Stomach smooth muscle (tissue), 2 donors: ENCODE results near the gene MAST2.

Experiments
- H3K27ac ChIP-seq: one replicate; pipeline ENCODE4 v1.7.0; 2013; ENCODE audit warnings: mild to moderate bottlenecking, low read length, inconsistent platforms
- H3K27me3 ChIP-seq, 2 donors: one replicate each; pipeline ENCODE4 v1.7.0; 2013; ENCODE audit warnings: low read length in 2 of 2; ENCODE audit not compliant: insufficient read depth in 2 of 2, control insufficient read depth in 1 of 2
- H3K36me3 ChIP-seq, 2 donors: one replicate each; pipeline ENCODE4 v1.7.0; 2013; ENCODE audit warnings: low read length in 2 of 2; ENCODE audit not compliant: control insufficient read depth in 2 of 2, insufficient read depth in 2 of 2
- H3K4me1 ChIP-seq: one replicate; pipeline ENCODE4 v1.7.0; 2013; ENCODE audit warnings: low read length; ENCODE audit not compliant: control insufficient read depth, insufficient read depth
- H3K4me3 ChIP-seq, 2 donors: one replicate each; pipeline ENCODE4 v1.7.0; 2013; ENCODE audit warnings: low read length in 2 of 2
- H3K9ac ChIP-seq, 2 donors: one replicate each; pipeline ENCODE4 v1.7.0; 2013; ENCODE audit warnings: low read length in 2 of 2, mild to moderate bottlenecking in 1 of 2
- H3K9me3 ChIP-seq, 2 donors: one replicate each; pipeline ENCODE4 v1.7.0; 2013; ENCODE audit warnings: low read length in 2 of 2; ENCODE audit not compliant: control insufficient read depth in 2 of 2
- donor health status: healthy.
- donor health status: Pancreatic carcinoma.

The MAST2 gene

DNA sequence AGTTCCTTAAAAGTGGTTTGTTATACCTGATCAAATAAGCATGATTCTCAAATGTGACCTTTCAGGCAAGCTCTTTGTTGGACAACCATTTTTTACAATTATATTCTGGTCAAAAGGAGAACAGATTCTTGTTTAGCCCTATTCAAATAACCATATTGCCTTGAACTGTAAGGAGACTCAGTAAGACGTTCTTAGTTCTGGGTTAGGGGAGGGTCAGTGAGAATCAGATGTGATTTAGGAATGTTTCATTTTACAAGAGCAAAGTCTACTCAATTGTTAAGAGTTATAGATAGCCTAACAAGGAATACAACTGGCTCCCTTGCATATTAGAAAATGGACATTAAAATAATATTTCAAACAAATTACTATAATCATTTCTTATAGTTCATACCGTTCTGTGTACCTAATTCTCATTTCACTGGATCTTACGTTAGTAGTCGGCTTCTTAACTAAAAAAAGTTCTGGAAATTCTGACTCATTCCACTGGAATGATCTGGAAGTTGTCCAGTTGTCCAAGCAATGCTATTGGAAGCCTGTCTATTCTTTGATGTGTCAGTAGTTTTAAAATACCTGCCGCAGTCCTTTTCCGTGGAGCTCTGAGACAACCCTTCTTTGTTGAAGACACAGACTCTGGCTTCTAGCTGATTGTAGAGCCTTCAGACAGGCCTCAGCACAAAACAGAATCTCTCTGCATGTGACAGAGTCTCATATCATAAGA lies 88.8 kb downstream of the MAST2 start:
- Histone ChIP-seq H3K36me3 (no peaks in the 10 kb centered on the region), H3K27ac (peak overlapping the region; percentile 56), H3K4me1 (no peaks in the 10 kb centered on the region), H3K9me3 (no peaks in the 10 kb centered on the region), H3K27me3 (no peaks in the 10 kb centered on the region), H3K4me3 (peak overlapping the region; percentile 3 to 6), H3K9ac (peak overlapping the region; percentile 38 to 47)

- Histone ChIP-seq H3K27ac (no peak overlapping the region), H3K36me3 (no peaks in the 10 kb centered on the region), H3K4me3 (no peak overlapping the region), H3K9ac (no peak overlapping the region), H3K9me3 (no peaks in the 10 kb centered on the region), H3K4me1 (no peaks in the 10 kb centered on the region), H3K27me3 (no peaks in the 10 kb centered on the region)
Observed at GRCh38 chr1:45894331-45894730, 90.9 kb downstream of the MAST2 start.

GRCh38 chr1:45894921-45895320 lies 91.5 kb downstream of the MAST2 start:
- H3K27me3 ChIP-seq: no peaks in the 10 kb centered on the region
- no peaks in the 10 kb centered on the region for H3K4me1 ChIP-seq
- H3K36me3 ChIP-seq: no peaks in the 10 kb centered on the region
- H3K9ac ChIP-seq: no peak overlapping the region
- H3K9me3 ChIP-seq: no peaks in the 10 kb centered on the region
- no peak overlapping the region for H3K27ac ChIP-seq
- no peak overlapping the region for H3K4me3 ChIP-seq

DNA sequence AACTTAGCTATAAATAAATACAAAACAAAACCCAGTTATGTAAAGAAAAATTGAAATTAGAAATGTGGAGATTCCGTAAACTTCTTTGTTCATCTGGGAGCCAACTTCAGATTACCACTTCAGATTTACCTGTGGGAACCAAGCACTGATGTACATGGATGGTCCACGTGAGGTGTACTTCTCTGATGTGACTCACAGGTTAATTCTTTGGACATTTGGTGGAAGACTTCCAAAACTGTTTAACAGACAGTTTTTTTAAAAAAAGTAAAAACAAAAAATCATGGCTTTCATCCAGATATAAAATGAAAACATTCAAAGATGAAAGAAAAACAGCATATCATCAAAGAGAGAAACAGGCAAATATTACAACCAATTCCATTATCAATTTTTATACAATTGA lies 92.0 kb downstream of the MAST2 start:
- no peaks in the 10 kb centered on the region for H3K27me3 ChIP-seq

GRCh38 chr1:45906883-45907282 lies 103.5 kb downstream of the MAST2 start:
- Histone ChIP-seq H3K9ac (no peak overlapping the region), H3K27ac (no peak overlapping the region), H3K4me1 (no peaks in the 10 kb centered on the region), H3K4me3 (no peak overlapping the region), H3K9me3 (no peaks in the 10 kb centered on the region), H3K27me3 (no peaks in the 10 kb centered on the region), H3K36me3 (no peaks in the 10 kb centered on the region)

More for the DNA sequence above, 92.0 kb downstream of the MAST2 start:
- H3K4me3 ChIP-seq: no peak overlapping the region
- no peaks in the 10 kb centered on the region for H3K9me3 ChIP-seq
- no peak overlapping the region for H3K27ac ChIP-seq
- H3K4me1 ChIP-seq: no peaks in the 10 kb centered on the region
- H3K36me3 ChIP-seq: no peaks in the 10 kb centered on the region
- H3K9ac ChIP-seq: no peak overlapping the region

GRCh38 chr1:45908611-45909140 lies 105.3 kb downstream of the MAST2 start:
- H3K9ac ChIP-seq: peak overlapping the region; percentile 26 to 55

DNA sequence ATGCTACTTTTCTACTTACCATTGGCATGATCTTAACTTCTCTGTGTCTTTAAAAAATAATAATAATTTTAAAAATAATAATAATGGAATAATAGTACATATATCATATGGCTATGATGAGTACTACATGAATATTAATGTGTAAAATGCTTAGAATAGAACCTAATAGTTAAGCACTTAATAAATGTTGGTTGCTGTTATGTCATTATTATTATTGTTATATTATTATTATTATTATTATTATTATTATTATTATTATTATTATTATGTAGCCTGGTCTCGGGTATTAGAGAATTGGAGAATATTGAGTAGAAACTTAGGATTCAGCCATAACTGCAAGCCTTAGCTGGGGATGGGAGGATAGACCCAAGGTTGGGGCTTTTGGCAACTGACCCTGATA lies 108.2 kb downstream of the MAST2 start:
- H3K9me3 ChIP-seq: no peaks in the 10 kb centered on the region
- H3K27me3 ChIP-seq: no peaks in the 10 kb centered on the region
- no peak overlapping the region for H3K4me3 ChIP-seq
- H3K27ac ChIP-seq: no peak overlapping the region
- H3K4me1 ChIP-seq: peaks cover 14% of the 10 kb centered on the region
- H3K9ac ChIP-seq: no peak overlapping the region
- H3K36me3 ChIP-seq: no peaks in the 10 kb centered on the region

More at GRCh38 chr1:45908611-45909140, 105.3 kb downstream of the MAST2 start:
- H3K4me3 ChIP-seq: peak overlapping the region; percentile 13 to 54
- no peaks in the 10 kb centered on the region for H3K36me3 ChIP-seq
- H3K27me3 ChIP-seq: no peaks in the 10 kb centered on the region
- no peak overlapping the region for H3K27ac ChIP-seq
- peaks cover 10% of the 10 kb centered on the region for H3K4me1 ChIP-seq
- no peaks in the 10 kb centered on the region for H3K9me3 ChIP-seq

DNA sequence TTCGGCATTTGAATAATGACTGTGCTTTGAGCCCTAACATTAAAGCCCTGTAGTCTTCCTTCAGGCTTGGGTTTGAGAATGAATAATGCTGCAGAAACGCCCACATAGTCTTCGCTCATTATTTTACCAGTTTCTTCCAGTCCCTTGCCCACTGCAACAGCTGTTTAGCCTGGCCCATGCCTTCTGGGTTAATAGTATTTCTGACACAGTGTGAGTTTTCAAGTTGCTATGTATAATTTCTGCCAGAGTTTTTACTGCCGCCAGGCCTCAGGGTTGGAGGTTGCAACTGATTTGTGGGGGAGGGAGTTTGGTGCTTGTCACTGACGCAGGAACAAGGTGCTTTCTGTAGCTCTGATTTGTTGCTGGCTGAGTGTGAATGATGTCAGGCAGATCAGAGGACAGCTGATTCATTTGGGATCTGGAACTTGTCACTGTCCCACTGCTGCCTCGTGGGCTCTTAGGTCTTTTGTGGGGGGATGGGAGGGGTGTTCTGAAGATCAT lies 109.8 kb downstream of the MAST2 start:
- H3K4me3 ChIP-seq: peak overlapping the region; percentile 17 to 54
- H3K4me1 ChIP-seq: peaks cover 14% of the 10 kb centered on the region
- H3K27me3 ChIP-seq: no peaks in the 10 kb centered on the region
- no peaks in the 10 kb centered on the region for H3K9me3 ChIP-seq
- H3K9ac ChIP-seq: peak overlapping the region; percentile 60 to 70
- peak overlapping the region; percentile 91 for H3K27ac ChIP-seq
- no peaks in the 10 kb centered on the region for H3K36me3 ChIP-seq

DNA sequence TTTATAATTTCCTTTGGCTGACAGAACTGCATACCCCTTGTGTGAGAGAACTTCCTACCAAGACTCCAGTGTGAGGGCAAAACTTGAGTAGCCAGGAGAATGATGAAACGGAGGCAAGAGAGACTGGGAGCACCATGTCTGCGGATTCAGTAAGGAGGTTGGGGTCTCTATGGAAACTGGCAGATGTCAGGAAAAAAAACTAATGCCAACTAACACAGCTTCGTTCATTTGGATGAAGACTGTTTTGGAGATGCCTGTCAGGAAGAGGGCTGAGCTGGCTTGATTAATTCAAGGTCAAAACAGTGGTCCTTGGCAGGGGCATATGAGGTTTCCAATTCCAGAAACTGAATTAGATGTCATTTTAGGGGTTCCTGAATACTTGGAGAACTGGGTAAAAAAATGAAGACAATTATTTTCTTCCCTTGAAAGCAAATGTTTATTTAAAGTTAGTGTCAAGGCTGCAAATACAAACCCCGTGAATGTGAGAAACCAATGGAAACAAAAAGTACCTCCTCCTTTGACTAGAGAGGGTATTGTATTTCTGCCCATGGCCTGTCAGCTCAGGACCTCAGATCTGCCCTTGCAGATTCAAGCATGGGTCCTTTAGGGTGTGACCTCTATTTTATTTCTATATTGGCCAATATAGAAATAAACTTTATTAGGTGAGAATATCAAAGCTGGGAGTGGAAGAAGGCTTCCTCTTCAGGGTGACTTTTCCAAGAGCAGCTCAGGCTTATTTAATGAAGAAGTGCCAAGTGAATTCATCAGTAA lies 110.5 kb downstream of the MAST2 start:
- H3K4me3 ChIP-seq: peak overlapping the region; percentile 10 to 54
- H3K36me3 ChIP-seq: no peaks in the 10 kb centered on the region
- H3K27ac ChIP-seq: peak overlapping the region; percentile 91
- H3K9me3 ChIP-seq: no peaks in the 10 kb centered on the region
- H3K27me3 ChIP-seq: no peaks in the 10 kb centered on the region
- peak overlapping the region; percentile 5 to 47 for H3K9ac ChIP-seq
- peaks cover 14% of the 10 kb centered on the region for H3K4me1 ChIP-seq

DNA sequence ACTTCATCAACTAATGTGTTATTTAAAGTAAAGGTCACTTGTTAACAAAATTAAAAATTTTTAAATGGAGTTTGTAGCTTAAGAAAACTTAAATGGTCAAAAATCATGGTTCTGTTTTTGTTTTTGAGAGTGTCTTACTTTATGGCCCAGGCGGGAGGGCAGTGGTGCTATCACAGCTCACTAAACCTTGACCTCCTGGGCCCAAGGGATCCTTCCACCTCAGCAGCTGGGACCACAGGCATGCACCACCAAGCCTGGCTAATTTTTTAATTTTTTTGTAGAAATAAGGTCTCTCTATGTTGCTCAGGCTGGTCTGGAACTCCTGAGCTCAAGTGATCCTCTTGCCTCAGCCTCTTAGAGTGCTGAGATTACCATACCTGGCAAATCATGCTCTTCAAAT lies 111.4 kb downstream of the MAST2 start:
- Histone ChIP-seq H3K9ac (no peak overlapping the region), H3K4me3 (no peak overlapping the region), H3K9me3 (no peaks in the 10 kb centered on the region), H3K27ac (no peak overlapping the region), H3K36me3 (no peaks in the 10 kb centered on the region), H3K4me1 (peaks cover 14% of the 10 kb centered on the region), H3K27me3 (no peaks in the 10 kb centered on the region)
